GM12875 (cell line): ENCODE results near the gene UTP18.
"Not testable (repeated sequence)": the region's sequence is repeated elsewhere in the genome, so short reads cannot be mapped to it uniquely, and the experiment has no call there.

Experiments
- H3K4me3 ChIP-seq: one replicate; pipeline ENCODE4 v1.5.1; 2011; ENCODE audit warnings: low read depth, low read length, control low read depth
- CTCF ChIP-seq: IDR thresholded peaks from 2 replicates; pipeline ENCODE4 v1.5.1; 2011; ENCODE audit warnings: low read depth, mild to moderate bottlenecking, control low read depth, inconsistent platforms, low read length, moderate library complexity, borderline replicate concordance; ENCODE audit not compliant: insufficient read depth

Gene UTP18

GRCh38 chr17:51272812-51273211, 12.5 kb downstream of the UTP18 start:
- TF ChIP-seq CTCF, result no peak
- no peak overlapping the region for H3K4me3 ChIP-seq

- no peak for TF ChIP-seq CTCF
- no peak overlapping the region for H3K4me3 ChIP-seq
Observed at GRCh38 chr17:51275381-51275780, 15.0 kb downstream of the UTP18 start.

GRCh38 chr17:51279183-51279582, 18.8 kb downstream of the UTP18 start:
- no peak for TF ChIP-seq CTCF
- H3K4me3 ChIP-seq, result no peak overlapping the region

GRCh38 chr17:51287412-51287811, 27.1 kb downstream of the UTP18 start:
- H3K4me3 ChIP-seq, result no peak overlapping the region
- TF ChIP-seq CTCF, result no peak

GRCh38 chr17:51289696-51290111, 29.4 kb downstream of the UTP18 start:
- H3K4me3 ChIP-seq, result no peak overlapping the region
- TF ChIP-seq CTCF, result no peak

GRCh38 chr17:51294338-51294737, 34.0 kb downstream of the UTP18 start:
- not testable (repeated sequence) for H3K4me3 ChIP-seq

GRCh38 chr17:51298508-51299371, 38.4 kb downstream of the UTP18 start:
- no peak overlapping the region for H3K4me3 ChIP-seq
- peak; percentile 49; the same call in 1 of the 2 replicates for TF ChIP-seq CTCF

- no peak overlapping the region for H3K4me3 ChIP-seq
- TF ChIP-seq CTCF, result no peak
Observed at GRCh38 chr17:51299859-51300258, 39.5 kb downstream of the UTP18 start.
